Stimulated activated effector memory CD8-positive, alpha-beta T cell treated with anti-CD3 and anti-CD28 coated beads, Interleukin-12 subunit alpha, Interleukin-12 subunit beta, amount 100 ng/mL, for 72 hours (primary cell): Measurements from ENCODE around the gene CAMK4.

Experiments used
- ATAC-seq: fragments of 150-1000 bp; cut with Tn5 transposase; 2 replicates; pipeline ENCODE4 v1.10.0; 2021
- DNase-seq, 2 donors: peaks; one replicate each; pipeline ENCODE4 v3.0.0; 2021 to 2022; ENCODE audit warnings: low spot score in 2 of 2
- H3K27ac Mint-ChIP-seq: one replicate; pipeline ENCODE4 v1.8.0; 2022; ENCODE audit warnings: mild to moderate bottlenecking, mixed read lengths
- H3K36me3 Mint-ChIP-seq: one replicate; pipeline ENCODE4 v1.8.0; 2022; ENCODE audit warnings: mild to moderate bottlenecking, mixed read lengths
- H3K4me1 Mint-ChIP-seq: one replicate; pipeline ENCODE4 v1.8.0; 2022; ENCODE audit warnings: mixed read lengths
- H3K4me3 Mint-ChIP-seq: one replicate; pipeline ENCODE4 v1.8.0; 2022; ENCODE audit warnings: mild to moderate bottlenecking, mixed read lengths
- H3K9me3 Mint-ChIP-seq: one replicate; pipeline ENCODE4 v1.8.0; 2022; ENCODE audit warnings: mixed read lengths

CAMK4 gene

DNA sequence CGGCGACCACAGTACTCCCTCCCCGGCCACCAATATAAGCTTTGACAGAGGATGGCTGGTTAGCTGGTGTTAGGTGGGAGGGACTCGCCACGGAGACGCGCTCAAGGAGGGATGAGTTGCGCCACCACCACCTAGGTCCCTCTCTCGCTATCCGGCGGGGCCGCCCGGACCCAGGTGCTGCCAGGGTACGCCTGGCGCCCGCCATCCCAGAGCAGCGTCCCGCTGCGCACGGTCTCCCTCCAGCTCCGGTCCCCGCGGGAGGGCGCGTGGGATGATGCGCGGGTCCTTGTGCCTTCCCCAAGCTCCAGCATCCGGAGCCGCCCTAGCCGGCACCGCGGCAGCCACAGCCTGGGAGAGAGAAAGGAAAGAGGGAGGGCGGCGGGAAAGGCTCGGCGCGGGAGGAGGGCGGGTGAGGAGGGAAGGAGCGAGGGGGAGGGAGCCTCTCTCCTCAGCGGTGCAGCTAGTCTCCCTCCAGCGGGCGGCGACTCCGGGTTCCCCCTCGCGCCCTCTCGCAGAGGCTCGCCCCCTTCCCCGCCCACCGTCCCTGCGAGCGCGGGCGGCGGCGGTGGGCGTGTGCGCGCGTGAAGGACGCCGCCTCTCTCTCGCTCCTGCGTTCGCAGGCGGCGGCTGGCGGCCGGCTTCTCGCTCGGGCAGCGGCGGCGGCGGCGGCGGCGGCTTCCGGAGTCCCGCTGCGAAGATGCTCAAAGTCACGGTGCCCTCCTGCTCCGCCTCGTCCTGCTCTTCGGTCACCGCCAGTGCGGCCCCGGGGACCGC lies at the start of gene CAMK4:
TSS of gene CAMK4 (plus strand) at position 598 of the 774 bp plus-strand sequence. CDS start at position 698, 100 bp downstream.
- DNase-seq = peak; percentile 59 to 83
- Mint-ChIP-seq H3K27ac (peak within 1 kb of the TSS; percentile 95), H3K36me3 (peaks cover 25% of the 10 kb centered on the region), H3K9me3 (no peaks in the 10 kb centered on the region), H3K4me1 (peaks cover 30% of the 10 kb centered on the region), H3K4me3 (peak within 1 kb of the TSS; percentile 95)
- peak; percentile 73 for ATAC-seq

DNA sequence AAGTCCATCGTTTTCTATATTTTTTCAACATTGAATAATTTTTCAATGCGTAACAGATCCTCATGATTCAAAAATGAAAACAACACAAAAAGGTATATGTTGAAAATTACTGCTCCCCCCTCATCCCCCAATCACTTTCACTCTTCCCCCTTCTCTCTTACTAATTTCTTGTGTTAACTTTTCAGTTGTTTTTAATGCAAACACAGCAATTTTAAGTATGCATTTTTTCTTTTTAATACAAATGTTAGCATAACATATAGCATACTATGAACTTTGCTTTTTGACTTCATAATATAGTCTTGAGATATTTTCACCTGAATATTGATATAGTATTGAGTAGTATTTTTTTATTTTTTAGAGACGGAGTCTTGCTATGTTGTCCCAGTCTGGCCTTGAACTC lies 41.1 kb upstream of the CAMK4 start:
- no peaks in the 10 kb centered on the region for H3K4me1 Mint-ChIP-seq
- H3K27ac Mint-ChIP-seq = no peak overlapping the region
- H3K36me3 Mint-ChIP-seq = no peaks in the 10 kb centered on the region
- H3K4me3 Mint-ChIP-seq = no peak overlapping the region
- ATAC-seq (no peak), DNase-seq (no peak)
- no peaks in the 10 kb centered on the region for H3K9me3 Mint-ChIP-seq

DNA sequence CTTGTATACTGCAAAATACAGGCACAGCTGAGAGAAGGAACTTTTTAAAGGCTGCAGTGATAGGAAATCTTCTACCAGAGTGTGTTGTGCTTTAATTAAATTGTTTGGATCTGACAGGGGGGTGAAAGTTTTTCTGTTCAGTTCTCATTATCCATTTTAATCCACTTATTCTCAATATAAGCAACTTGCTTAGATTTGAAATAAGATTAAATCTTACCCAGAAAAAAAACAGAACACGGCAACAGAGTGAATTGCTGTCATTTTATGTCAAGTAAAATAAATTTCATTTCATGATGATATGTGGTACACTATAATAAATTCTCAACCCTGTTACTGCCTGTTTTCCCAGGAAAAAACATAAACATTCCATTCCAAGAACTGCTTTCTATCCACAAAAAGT lies 37.1 kb upstream of the CAMK4 start:
- no peaks in the 10 kb centered on the region for H3K36me3 Mint-ChIP-seq
- no peak overlapping the region for H3K4me3 Mint-ChIP-seq
- no peaks in the 10 kb centered on the region for H3K4me1 Mint-ChIP-seq
- no peaks in the 10 kb centered on the region for H3K9me3 Mint-ChIP-seq
- ATAC-seq (no peak), DNase-seq (no peak)
- no peak overlapping the region for H3K27ac Mint-ChIP-seq

DNA sequence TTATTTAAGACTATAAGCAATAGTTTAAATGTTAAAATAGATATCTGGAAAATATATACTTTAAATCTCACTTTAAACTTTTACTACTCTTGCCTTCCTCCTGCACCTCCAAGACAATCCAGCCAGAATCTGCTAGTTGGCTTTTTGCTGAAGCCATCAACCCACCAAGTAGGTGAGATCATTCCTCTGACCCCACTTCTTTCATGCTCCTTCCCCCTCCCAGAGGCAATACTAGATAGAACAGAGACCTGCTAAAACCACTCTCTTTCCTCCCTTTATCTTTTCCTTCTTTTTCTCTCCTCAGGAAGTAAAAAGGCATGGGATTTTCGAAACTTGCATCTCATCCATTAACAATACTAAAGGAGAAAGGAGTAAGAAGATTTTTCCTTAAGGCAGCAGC lies 30.1 kb upstream of the CAMK4 start:
- no peaks in the 10 kb centered on the region for H3K4me1 Mint-ChIP-seq

DNA sequence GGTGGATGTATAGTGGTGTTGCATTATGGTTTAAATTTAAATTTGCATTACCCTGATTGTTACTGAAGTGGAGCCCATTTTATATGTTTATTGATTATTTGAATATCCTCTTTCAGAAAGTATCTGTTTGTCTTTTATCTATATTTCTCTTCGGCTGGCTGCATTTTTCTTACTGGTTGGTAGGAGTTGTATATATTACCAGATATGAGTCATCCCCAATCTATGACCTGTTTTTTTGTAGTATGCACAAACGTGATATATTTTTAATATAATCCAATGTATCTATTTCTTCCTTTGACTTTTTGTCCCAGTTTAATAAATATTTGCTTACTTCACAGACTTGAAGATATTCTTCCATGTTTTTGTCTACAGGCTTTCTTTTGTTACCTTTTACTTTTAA lies 29.3 kb upstream of the CAMK4 start:
- ATAC-seq (no peak), DNase-seq (no peak)
- no peaks in the 10 kb centered on the region for H3K4me1 Mint-ChIP-seq
- no peaks in the 10 kb centered on the region for H3K36me3 Mint-ChIP-seq
- H3K27ac Mint-ChIP-seq = no peak overlapping the region
- H3K9me3 Mint-ChIP-seq = no peaks in the 10 kb centered on the region
- no peak overlapping the region for H3K4me3 Mint-ChIP-seq

More for the DNA sequence above, 30.1 kb upstream of the CAMK4 start:
- H3K36me3 Mint-ChIP-seq = no peaks in the 10 kb centered on the region
- H3K27ac Mint-ChIP-seq = no peak overlapping the region
- ATAC-seq (no peak), DNase-seq (no peak)
- H3K9me3 Mint-ChIP-seq = no peaks in the 10 kb centered on the region
- no peak overlapping the region for H3K4me3 Mint-ChIP-seq

DNA sequence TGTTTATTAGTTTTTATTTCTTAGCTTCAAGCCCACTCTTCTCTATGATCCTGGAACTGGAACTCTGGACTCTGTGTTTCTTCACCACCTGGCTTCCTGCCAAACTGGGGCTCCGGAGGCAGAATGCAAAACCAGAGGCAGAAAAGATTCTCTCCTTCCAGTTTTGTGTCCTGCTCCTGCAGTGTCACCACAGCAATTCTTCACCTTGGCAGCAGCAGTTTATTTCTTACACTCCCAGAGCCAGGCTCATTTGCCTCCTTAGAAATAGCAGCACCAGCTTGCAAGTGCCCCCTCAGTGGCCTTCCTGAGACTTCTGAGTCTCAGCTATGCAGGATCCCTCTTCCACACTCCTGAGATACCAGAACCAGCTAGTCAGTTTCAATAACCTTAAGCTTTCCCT lies 26.7 kb upstream of the CAMK4 start:
- H3K4me1 Mint-ChIP-seq = no peaks in the 10 kb centered on the region
- no peaks in the 10 kb centered on the region for H3K36me3 Mint-ChIP-seq
- H3K27ac Mint-ChIP-seq = no peak overlapping the region
- DNase-seq = no peak
- no peaks in the 10 kb centered on the region for H3K9me3 Mint-ChIP-seq
- no peak for ATAC-seq
- H3K4me3 Mint-ChIP-seq = no peak overlapping the region

DNA sequence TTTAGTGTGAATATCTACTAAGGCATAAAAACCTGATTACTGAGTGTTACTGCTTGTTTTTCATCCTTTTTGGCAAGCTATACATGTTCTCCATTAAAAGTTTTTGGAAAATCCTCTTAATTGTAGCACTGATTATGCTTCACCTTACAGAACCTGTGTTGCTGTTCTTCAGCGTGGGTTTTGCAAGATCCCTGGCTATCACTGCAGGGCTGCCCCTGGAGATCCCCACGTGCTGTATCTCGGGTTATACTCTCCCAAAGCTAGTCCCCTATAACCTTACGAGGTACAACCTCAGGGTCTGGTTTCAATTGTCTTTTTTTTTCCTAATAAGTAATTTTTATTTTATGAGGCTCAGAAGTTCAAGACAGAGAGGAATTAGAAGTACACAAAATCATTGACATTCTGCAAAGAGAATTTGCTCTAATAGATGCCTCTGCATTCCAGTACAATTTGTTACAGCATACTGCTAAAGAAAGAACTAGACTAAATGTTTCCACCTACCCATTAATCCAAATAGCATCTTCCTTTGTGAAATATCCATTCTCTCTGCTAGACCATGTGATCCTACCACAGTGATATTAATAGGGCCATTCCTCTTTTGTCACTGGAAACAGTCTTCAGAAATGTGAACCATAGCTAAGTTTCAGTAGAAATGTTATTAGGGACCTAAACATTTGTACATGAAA lies 25.8 kb upstream of the CAMK4 start:
- Mint-ChIP-seq H3K4me1 (no peaks in the 10 kb centered on the region), H3K36me3 (no peaks in the 10 kb centered on the region), H3K27ac (no peak overlapping the region), H3K4me3 (no peak overlapping the region), H3K9me3 (no peaks in the 10 kb centered on the region)
- DNase-seq (no peak), ATAC-seq (no peak)

DNA sequence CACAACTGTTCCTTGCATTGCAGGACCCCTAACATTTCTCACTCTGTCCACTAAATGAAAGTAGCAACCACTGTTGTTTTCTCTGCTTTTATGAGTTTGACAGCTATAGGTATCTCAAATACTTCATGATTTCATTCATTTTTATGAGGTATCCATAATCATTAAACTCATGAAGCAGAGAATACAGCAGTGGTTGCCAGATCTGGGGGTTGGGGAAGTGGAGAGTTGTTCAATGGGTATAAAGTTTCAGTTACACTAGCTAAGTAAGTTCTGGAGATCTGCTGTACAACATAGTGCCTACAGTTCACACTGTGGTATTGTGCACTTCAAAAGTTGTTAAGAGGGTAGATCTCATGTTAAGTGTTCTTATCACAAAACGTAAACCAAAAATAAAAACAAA lies 23.4 kb upstream of the CAMK4 start:
- H3K9me3 Mint-ChIP-seq = no peaks in the 10 kb centered on the region
- H3K4me3 Mint-ChIP-seq = no peak overlapping the region
- DNase-seq (no peak), ATAC-seq (no peak)
- no peaks in the 10 kb centered on the region for H3K4me1 Mint-ChIP-seq
- H3K27ac Mint-ChIP-seq = no peak overlapping the region
- no peaks in the 10 kb centered on the region for H3K36me3 Mint-ChIP-seq

DNA sequence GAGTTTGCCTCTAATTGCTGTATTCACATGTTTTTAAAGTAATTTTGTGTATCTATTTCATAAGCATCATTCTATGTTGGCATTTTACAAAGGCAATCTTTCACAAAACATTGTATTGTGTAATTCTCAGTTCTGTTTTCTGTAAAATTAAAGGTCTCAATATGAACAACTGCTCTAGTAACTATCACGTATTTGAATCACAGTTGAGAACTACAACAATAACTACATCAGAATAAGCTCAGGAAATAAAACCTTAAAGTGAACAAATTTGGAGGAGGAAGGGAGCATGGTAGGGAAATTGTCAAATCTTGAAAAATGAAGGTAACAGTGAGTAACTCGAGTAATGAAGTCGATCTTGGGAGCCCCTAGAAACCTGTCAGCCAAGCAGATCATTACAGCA lies 22.5 kb upstream of the CAMK4 start:
- no peaks in the 10 kb centered on the region for H3K9me3 Mint-ChIP-seq
- H3K36me3 Mint-ChIP-seq = no peaks in the 10 kb centered on the region
- DNase-seq (no peak), ATAC-seq (peak; percentile 50)
- H3K27ac Mint-ChIP-seq = peak overlapping the region; percentile 8
- no peaks in the 10 kb centered on the region for H3K4me1 Mint-ChIP-seq
- no peak overlapping the region for H3K4me3 Mint-ChIP-seq

DNA sequence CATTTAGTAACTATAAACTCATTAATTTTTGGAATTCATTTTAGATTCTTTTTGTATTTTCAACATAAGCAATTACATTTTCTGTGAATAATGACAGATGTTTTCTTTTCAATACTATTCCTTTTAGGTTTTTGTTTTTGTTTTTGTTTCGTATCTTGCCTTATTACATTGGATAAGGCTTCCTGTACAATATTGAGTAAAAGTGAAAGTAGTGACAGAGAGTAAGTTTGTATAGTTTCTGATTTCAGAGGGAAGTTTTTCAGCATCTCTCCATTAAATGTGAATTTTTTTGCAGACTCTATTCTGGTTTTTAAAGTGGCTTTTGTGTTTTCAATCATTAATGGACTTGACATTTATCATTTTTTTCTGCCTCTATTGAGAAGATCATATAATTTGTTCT lies 12.8 kb upstream of the CAMK4 start:
- no peak overlapping the region for H3K4me3 Mint-ChIP-seq
- H3K9me3 Mint-ChIP-seq = peaks cover 5% of the 10 kb centered on the region
- H3K4me1 Mint-ChIP-seq = peaks cover 5% of the 10 kb centered on the region
- ATAC-seq (no peak), DNase-seq (no peak)
- no peak overlapping the region for H3K27ac Mint-ChIP-seq
- H3K36me3 Mint-ChIP-seq = no peaks in the 10 kb centered on the region

DNA sequence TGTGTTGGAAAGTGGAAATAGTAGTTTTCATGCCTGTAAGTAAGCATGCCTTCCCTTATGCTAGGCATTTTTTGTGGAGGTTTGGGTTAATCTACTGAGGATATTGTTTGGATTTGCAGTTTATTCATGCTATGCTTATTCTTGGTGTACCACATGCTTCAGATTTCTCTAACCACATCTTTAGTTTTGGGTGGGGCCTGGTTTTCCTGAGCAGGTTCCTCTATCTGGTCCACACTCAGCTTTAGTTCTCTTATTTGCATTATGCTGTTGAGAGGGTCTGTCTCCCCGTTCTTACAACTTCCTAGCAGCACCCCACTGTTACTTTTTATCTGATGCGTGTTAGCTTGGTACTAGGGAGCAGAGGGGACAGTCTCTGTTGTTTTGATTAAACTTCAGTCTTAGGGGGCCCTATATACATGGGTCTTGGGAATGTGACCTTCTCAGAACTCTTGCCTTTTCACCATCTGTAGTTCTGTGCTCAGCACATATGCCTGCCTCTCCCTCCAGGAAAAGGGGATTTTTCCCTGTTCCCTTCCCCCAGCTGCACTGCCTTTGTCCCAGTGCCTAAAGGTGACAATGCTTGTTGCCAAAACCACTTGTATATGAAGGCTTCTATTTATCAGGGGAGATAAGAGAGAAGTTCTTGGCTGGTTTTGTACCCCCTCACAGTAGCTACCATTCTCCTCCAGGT lies 10.0 kb upstream of the CAMK4 start:
- H3K4me1 Mint-ChIP-seq = peaks cover 5% of the 10 kb centered on the region

DNA sequence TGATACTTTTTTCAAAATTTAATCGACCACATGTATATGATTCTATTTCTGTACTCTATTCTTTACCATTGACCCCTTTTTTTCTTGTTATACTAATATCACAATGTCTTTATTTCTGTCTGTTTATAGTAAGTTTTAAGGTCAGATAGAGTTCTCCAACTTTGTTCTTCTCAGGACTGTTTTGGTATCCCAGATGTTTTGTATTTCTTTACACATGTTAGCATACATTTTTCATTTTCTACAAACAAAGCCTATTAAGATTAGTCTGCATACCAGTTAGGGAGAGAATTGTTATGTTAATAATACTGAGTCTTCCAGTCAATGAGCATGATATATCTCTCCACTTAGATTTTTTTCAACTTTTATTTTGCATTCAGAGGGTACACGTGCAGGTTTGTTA lies 8.2 kb upstream of the CAMK4 start:
- H3K36me3 Mint-ChIP-seq = no peaks in the 10 kb centered on the region
- no peak for DNase-seq
- H3K9me3 Mint-ChIP-seq = peaks cover 5% of the 10 kb centered on the region
- H3K27ac Mint-ChIP-seq = no peak overlapping the region
- no peak overlapping the region for H3K4me3 Mint-ChIP-seq
- peaks cover 5% of the 10 kb centered on the region for H3K4me1 Mint-ChIP-seq
- ATAC-seq = no peak

More for the DNA sequence above, 10.0 kb upstream of the CAMK4 start:
- H3K9me3 Mint-ChIP-seq = peaks cover 5% of the 10 kb centered on the region
- H3K4me3 Mint-ChIP-seq = no peak overlapping the region
- no peaks in the 10 kb centered on the region for H3K36me3 Mint-ChIP-seq
- DNase-seq = no peak
- ATAC-seq = no peak
- no peak overlapping the region for H3K27ac Mint-ChIP-seq

DNA sequence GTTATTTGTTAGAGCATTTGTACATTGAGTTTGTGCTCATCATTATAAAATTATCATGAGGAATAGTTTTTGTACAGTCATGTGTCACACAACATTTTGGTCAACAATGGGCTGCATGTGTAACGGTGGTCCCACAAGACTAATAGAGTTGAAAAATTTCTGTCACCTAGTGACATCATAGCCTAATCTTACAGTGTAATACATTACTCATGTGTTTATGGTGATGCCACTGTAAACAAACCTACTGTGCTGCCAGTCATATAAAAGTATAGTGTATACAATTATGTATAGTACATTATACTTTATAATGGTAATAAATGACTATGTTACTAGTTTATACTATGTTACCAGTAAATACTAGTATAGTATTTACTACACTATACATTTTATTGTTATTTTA lies 3.0 kb upstream of the CAMK4 start:
- ATAC-seq (no peak), DNase-seq (no peak)
- Mint-ChIP-seq H3K36me3 (peaks cover 15% of the 10 kb centered on the region), H3K9me3 (no peaks in the 10 kb centered on the region), H3K4me1 (peaks cover 13% of the 10 kb centered on the region), H3K27ac (no peak overlapping the region), H3K4me3 (no peak overlapping the region)

DNA sequence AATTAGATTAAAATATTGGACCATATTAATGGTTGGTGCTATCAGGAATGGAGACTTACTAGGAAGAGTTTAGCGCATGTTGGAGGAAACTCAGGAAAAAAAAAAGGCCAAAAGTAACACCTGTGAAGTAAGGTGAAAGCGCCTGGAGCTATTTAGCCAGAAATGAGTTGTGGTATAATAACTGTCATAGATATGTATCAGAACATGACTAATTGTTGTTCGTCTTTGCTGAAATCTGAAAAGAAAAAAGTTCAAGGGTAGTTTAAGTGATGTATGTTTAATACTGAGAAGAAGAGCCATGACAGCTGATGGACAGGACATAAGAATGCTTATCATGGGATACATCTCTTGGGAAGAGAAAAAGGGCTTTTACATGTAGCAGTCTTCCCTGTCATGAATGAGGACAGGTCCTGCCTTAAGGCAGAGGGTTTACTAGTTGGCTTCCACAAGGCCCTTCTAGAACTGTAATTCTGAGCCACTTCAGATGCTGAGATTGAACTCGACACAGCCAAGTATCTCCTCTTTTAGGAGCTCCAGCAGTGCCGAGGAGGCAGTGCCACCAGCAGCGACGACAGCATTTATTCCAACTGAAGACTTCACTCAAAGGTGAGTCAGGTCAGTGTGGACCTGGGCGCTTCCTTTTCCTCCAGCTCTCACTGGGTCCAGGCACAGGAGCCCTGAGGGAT lies 940 bp upstream of the CAMK4 start:
- H3K4me3 Mint-ChIP-seq = peak overlapping the region; percentile 95
- ATAC-seq (peak; percentile 43), DNase-seq (no peak)
- no peaks in the 10 kb centered on the region for H3K9me3 Mint-ChIP-seq
- H3K4me1 Mint-ChIP-seq = peaks cover 25% of the 10 kb centered on the region
- peaks cover 23% of the 10 kb centered on the region for H3K36me3 Mint-ChIP-seq
- H3K27ac Mint-ChIP-seq = peak overlapping the region; percentile 95
